GM12801 (cell line): ENCODE results near the gene CCBE1.

Experiments
- CTCF ChIP-seq: IDR thresholded peaks from one replicate; pipeline ENCODE4 v1.5.1; 2011; ENCODE audit warnings: control low read depth; ENCODE audit not compliant: insufficient read length; ENCODE audit errors: extremely low read depth

CCBE1 gene

GRCh38 chr18:59560556-59560955 lies 136.7 kb downstream of the CCBE1 start:
- TF ChIP-seq CTCF: no peak

- no peak for TF ChIP-seq CTCF
These were observed 137.7 kb downstream of the CCBE1 start for GRCh38 chr18:59559528-59559927.

GRCh38 chr18:59555995-59556659 lies 141.1 kb downstream of the CCBE1 start:
- no peak for TF ChIP-seq CTCF

GRCh38 chr18:59554796-59555335 lies 142.4 kb downstream of the CCBE1 start:
- TF ChIP-seq CTCF: no peak

GRCh38 chr18:59553273-59553870 lies 143.9 kb downstream of the CCBE1 start:
- no peak for TF ChIP-seq CTCF

GRCh38 chr18:59551902-59552635 lies 145.2 kb downstream of the CCBE1 start:
- no peak for TF ChIP-seq CTCF

- no peak for TF ChIP-seq CTCF
These were observed 147.1 kb downstream of the CCBE1 start for GRCh38 chr18:59550174-59550516.
